Mucosa of stomach (tissue), 1 donor: ENCODE data around the gene SECTM1.
A peak's percentile ranks its signal among the peaks of the same experiment; 100 is the strongest.
"Not testable (repeated sequence)": the region's sequence is repeated elsewhere in the genome, so short reads cannot be mapped to it uniquely, and the experiment has no call there.

Experiments used
- H3K27me3 ChIP-seq: one replicate; pipeline ENCODE4 v1.7.0; 2013; ENCODE audit warnings: mild to moderate bottlenecking, low read length; ENCODE audit not compliant: control insufficient read depth, insufficient read depth
- H3K36me3 ChIP-seq: one replicate; pipeline ENCODE4 v1.7.0; 2013; ENCODE audit warnings: low read length; ENCODE audit not compliant: control insufficient read depth, insufficient read depth
- H3K4me1 ChIP-seq: one replicate; pipeline ENCODE4 v1.7.0; 2013; ENCODE audit warnings: mild to moderate bottlenecking, low read length; ENCODE audit not compliant: control insufficient read depth, insufficient read depth
- H3K4me3 ChIP-seq: one replicate; pipeline ENCODE4 v1.7.0; 2013; ENCODE audit warnings: low read length
- H3K9ac ChIP-seq: one replicate; pipeline ENCODE4 v1.7.0; 2013; ENCODE audit warnings: mild to moderate bottlenecking, low read length, moderate library complexity
- H3K9me3 ChIP-seq: one replicate; pipeline ENCODE4 v1.7.0; 2013; ENCODE audit warnings: mild to moderate bottlenecking, low read length, moderate library complexity; ENCODE audit not compliant: control insufficient read depth
- donor health status: Pancreatic carcinoma.

Gene SECTM1

GRCh38 chr17:82333279-82334171, at the start of gene SECTM1:
Gene SECTM1, minus strand, starts transcription at chr17:82333766. Its CDS starts 6,526 bp downstream, at chr17:82327240.
- Histone ChIP-seq H3K4me1 (peaks cover 58% of the 10 kb centered on the region), H3K4me3 (peak within 1 kb of the TSS; percentile 45), H3K9ac (peak within 1 kb of the TSS; percentile 81), H3K27me3 (peaks cover 2% of the 10 kb centered on the region), H3K36me3 (no peaks in the 10 kb centered on the region), H3K9me3 (no peaks in the 10 kb centered on the region)

- Histone ChIP-seq H3K9me3 (no peaks in the 10 kb centered on the region), H3K27me3 (peaks cover 50% of the 10 kb centered on the region), H3K9ac (no peak overlapping the region), H3K36me3 (no peaks in the 10 kb centered on the region), H3K4me1 (peaks cover 10% of the 10 kb centered on the region), H3K4me3 (no peak overlapping the region)
Observed at GRCh38 chr17:82382933-82383255, 49.3 kb upstream of the SECTM1 start.

GRCh38 chr17:82382220-82382932, 48.8 kb upstream of the SECTM1 start:
- peaks cover 45% of the 10 kb centered on the region for H3K27me3 ChIP-seq
- not testable (repeated sequence) for H3K9ac ChIP-seq, H3K36me3 ChIP-seq, H3K9me3 ChIP-seq, H3K4me3 ChIP-seq
- peaks cover 10% of the 10 kb centered on the region for H3K4me1 ChIP-seq

GRCh38 chr17:82381703-82382009, 48.1 kb upstream of the SECTM1 start:
- H3K9me3 ChIP-seq, H3K9ac ChIP-seq, H3K4me3 ChIP-seq, H3K36me3 ChIP-seq: not testable (repeated sequence)
- Histone ChIP-seq H3K27me3 (peaks cover 38% of the 10 kb centered on the region), H3K4me1 (peaks cover 10% of the 10 kb centered on the region)

- H3K9ac ChIP-seq: no peak overlapping the region
- H3K4me3 ChIP-seq: no peak overlapping the region
- H3K4me1 ChIP-seq: peaks cover 10% of the 10 kb centered on the region
- H3K36me3 ChIP-seq: no peaks in the 10 kb centered on the region
- no peaks in the 10 kb centered on the region for H3K9me3 ChIP-seq
- peaks cover 38% of the 10 kb centered on the region for H3K27me3 ChIP-seq
Observed at GRCh38 chr17:82380860-82381702, 47.5 kb upstream of the SECTM1 start.

- Histone ChIP-seq H3K4me3 (no peak overlapping the region), H3K9me3 (no peaks in the 10 kb centered on the region), H3K4me1 (no peaks in the 10 kb centered on the region), H3K27me3 (peaks cover 41% of the 10 kb centered on the region), H3K9ac (no peak overlapping the region), H3K36me3 (no peaks in the 10 kb centered on the region)
Observed at GRCh38 chr17:82378741-82379021, 45.1 kb upstream of the SECTM1 start.

GRCh38 chr17:82377924-82378740, 44.6 kb upstream of the SECTM1 start:
- Histone ChIP-seq H3K9ac (no peak overlapping the region), H3K4me3 (no peak overlapping the region), H3K27me3 (peaks cover 42% of the 10 kb centered on the region), H3K9me3 (no peaks in the 10 kb centered on the region), H3K4me1 (no peaks in the 10 kb centered on the region), H3K36me3 (no peaks in the 10 kb centered on the region)

GRCh38 chr17:82377294-82377693, 43.7 kb upstream of the SECTM1 start:
- not testable (repeated sequence) for H3K4me3 ChIP-seq, H3K36me3 ChIP-seq, H3K4me1 ChIP-seq, H3K9ac ChIP-seq, H3K9me3 ChIP-seq
- H3K27me3 ChIP-seq: peaks cover 51% of the 10 kb centered on the region

GRCh38 chr17:82376042-82376730, 42.6 kb upstream of the SECTM1 start:
- Histone ChIP-seq H3K9me3 (no peaks in the 10 kb centered on the region), H3K36me3 (no peaks in the 10 kb centered on the region), H3K4me1 (peaks cover 14% of the 10 kb centered on the region), H3K9ac (no peak overlapping the region), H3K4me3 (no peak overlapping the region), H3K27me3 (peaks cover 62% of the 10 kb centered on the region)

- Histone ChIP-seq H3K36me3 (no peaks in the 10 kb centered on the region), H3K4me1 (peaks cover 21% of the 10 kb centered on the region), H3K9ac (no peak overlapping the region), H3K9me3 (no peaks in the 10 kb centered on the region), H3K4me3 (no peak overlapping the region), H3K27me3 (peaks cover 69% of the 10 kb centered on the region)
Observed at GRCh38 chr17:82375359-82376041, 41.9 kb upstream of the SECTM1 start.
